ENCODE data around the gene MAP2K7. TPM values are rescaled to one million over a fixed set of nuclear protein-coding genes. Genes with fewer than 3 reads are reported as not detected.
"Not testable (repeated sequence)": the region's sequence is repeated elsewhere in the genome, so short reads cannot be mapped to it uniquely, and the experiment has no call there.

Gene MAP2K7
- total RNA-seq, 1 donor from 2014 or later: 38.6 TPM

GRCh38 chr19:7955696-7956095, 52.0 kb downstream of the MAP2K7 start:
- peaks cover 12% of the 10 kb centered on the region for H3K4me1 ChIP-seq
- no peak overlapping the region for H3K27ac ChIP-seq
- intact Hi-C loops (cut with DNase I): no loop called here
- H3K9me3 ChIP-seq: no peaks in the 10 kb centered on the region
- H3K27me3 ChIP-seq (ENCODE audit: low read depth): no peaks in the 10 kb centered on the region
- DNase-seq: no peak
- ATAC-seq: no peak
- no peak for TF ChIP-seq CTCF (IDR thresholded peaks at IDR 0.05)
- no peak overlapping the region for H3K4me3 ChIP-seq
- H3K36me3 ChIP-seq: peaks cover 20% of the 10 kb centered on the region

- TF ChIP-seq CTCF (IDR thresholded peaks at IDR 0.05): no peak
- Histone ChIP-seq H3K36me3 (peaks cover 55% of the 10 kb centered on the region), H3K27ac (no peak overlapping the region), H3K27me3 (ENCODE audit: low read depth) (no peaks in the 10 kb centered on the region), H3K9me3 (no peaks in the 10 kb centered on the region), H3K4me3 (no peak overlapping the region), H3K4me1 (no peaks in the 10 kb centered on the region)
- DNase-seq (no peak), ATAC-seq (no peak)
- intact Hi-C loops (cut with DNase I): no loop called here
These were observed 55.5 kb downstream of the MAP2K7 start for GRCh38 chr19:7959211-7959610.

- H3K27ac ChIP-seq; H3K27me3 ChIP-seq (ENCODE audit: low read depth); H3K4me3 ChIP-seq; DNase-seq; H3K9me3 ChIP-seq; intact Hi-C loops (cut with DNase I); H3K4me1 ChIP-seq; ATAC-seq: not testable (repeated sequence)
- peaks cover 74% of the 10 kb centered on the region for H3K36me3 ChIP-seq
These were observed 57.4 kb downstream of the MAP2K7 start for GRCh38 chr19:7961082-7961481.

- H3K36me3 ChIP-seq: peaks cover 83% of the 10 kb centered on the region
- no peaks in the 10 kb centered on the region for H3K9me3 ChIP-seq
- TF ChIP-seq CTCF (IDR thresholded peaks at IDR 0.05): no peak
- intact Hi-C loops (cut with DNase I): no loop called here
- no peaks in the 10 kb centered on the region for H3K4me1 ChIP-seq
- H3K4me3 ChIP-seq: no peak overlapping the region
- no peaks in the 10 kb centered on the region for H3K27me3 ChIP-seq (ENCODE audit: low read depth)
- DNase-seq (no peak), ATAC-seq (no peak)
- no peak overlapping the region for H3K27ac ChIP-seq
These were observed 58.4 kb downstream of the MAP2K7 start for GRCh38 chr19:7961920-7962626.

GRCh38 chr19:7962644-7963268, 59.1 kb downstream of the MAP2K7 start:
- intact Hi-C loops (cut with DNase I): no loop called here
- DNase-seq (no peak), ATAC-seq (no peak)
- Histone ChIP-seq H3K4me1 (no peaks in the 10 kb centered on the region), H3K27ac (no peak overlapping the region), H3K4me3 (no peak overlapping the region), H3K27me3 (ENCODE audit: low read depth) (no peaks in the 10 kb centered on the region), H3K36me3 (peaks cover 86% of the 10 kb centered on the region), H3K9me3 (no peaks in the 10 kb centered on the region)
- no peak for TF ChIP-seq CTCF (IDR thresholded peaks at IDR 0.05)

- peak in 1 of 2 donors; percentile 28 for ATAC-seq
- TF ChIP-seq CTCF (IDR thresholded peaks at IDR 0.05): no peak
- DNase-seq: no peak
- Histone ChIP-seq H3K27me3 (ENCODE audit: low read depth) (no peaks in the 10 kb centered on the region), H3K36me3 (peaks cover 88% of the 10 kb centered on the region), H3K4me1 (no peaks in the 10 kb centered on the region), H3K9me3 (no peaks in the 10 kb centered on the region), H3K4me3 (no peak overlapping the region), H3K27ac (no peak overlapping the region)
- intact Hi-C loops (cut with DNase I): no loop called here
These were observed 59.9 kb downstream of the MAP2K7 start for GRCh38 chr19:7963566-7963965.
